ENCODE results near the gene TNFSF8. TPM values are rescaled to one million over a fixed set of nuclear protein-coding genes. Genes with fewer than 3 reads are reported as not detected.

The TNFSF8 gene
- total and polyA plus RNA-seq, 2 of the 4 experiments (the other 2 are of a cell fraction), result not detected

- no TSS peak for BruUV-seq (replicated peaks)
- dilution Hi-C loops (cut with HindIII; ENCODE audit: low sequenced_read_pairs, unreplicated experiment), result no loop called here
These were observed 74.0 kb downstream of the TNFSF8 start for GRCh38 chr9:114856215-114856941.

More at GRCh38 chr9:114856215-114856941, 74.0 kb downstream of the TNFSF8 start:
- intact Hi-C loops (cut with micrococcal nuclease), result loop anchor here (5.0 kb wide), 1 partner anchor 41 kb away; no protein-coding TSS in a partner anchor
- CTCF ChIA-PET, result interaction anchor here (0.7 kb wide), 1 partner anchor 83 kb away, joined by 3 read pairs; no protein-coding TSS in a partner anchor
- TF ChIP-seq MAFK (IDR thresholded peaks at IDR 0.05; ENCODE audit: low read depth, low read length) (no peak), NFE2L2 (IDR thresholded peaks at IDR 0.05; ENCODE audit: low read depth, low read length) (0 out of 2 replicates have a peak, but pooled peaks have one; percentile 5)
- no peak overlapping the region for H2AK5ac ChIP-seq (ENCODE audit: low read depth, low read length)
- H3K27me3 ChIP-seq (ENCODE audit: control insufficient read depth, insufficient read depth, low read length), result no peaks in the 10 kb centered on the region
- peak overlapping the region; percentile 89 for H4K5ac ChIP-seq (ENCODE audit: low read depth, low read length)
- ATAC-seq (ENCODE audit: low read depth), result peak; percentile 71
- H3K23ac ChIP-seq (ENCODE audit: low read depth, low read length), result peak overlapping the region; percentile 20; the same call in 1 of the 2 replicates
- H4K8ac ChIP-seq (ENCODE audit: low read depth in 2 of 2, low read length in 2 of 2), result peak overlapping the region in 1 of 2 experiments; percentile 74; a peak in 3 of 4 replicates
- in situ Hi-C loops (cut with MboI; ENCODE audit: low sequenced_read_pairs), result no loop called here
- POLR2A ChIA-PET (ENCODE audit: unreplicated experiment), result no interaction called here
- H3K79me1 ChIP-seq (ENCODE audit: low read depth in 1 of 2, low read length in 2 of 2), result no peaks in the 10 kb centered on the region
- H3K4ac ChIP-seq (ENCODE audit: low read depth, low read length), result peak overlapping the region; percentile 36
- peak; percentile 82 for DNase-seq
- H3K56ac ChIP-seq (ENCODE audit: extremely low read depth, insufficient read depth, low read length), result no peak overlapping the region
- H3K4me3 ChIP-seq (ENCODE audit: insufficient read depth, low read depth, low read length), result no peak overlapping the region
- H2AFZ ChIP-seq (replicated peaks; ENCODE audit: low read length, poor library complexity), result no peak overlapping the region
- no peak overlapping the region; the same call in 1 of the 2 replicates for H4K91ac ChIP-seq (ENCODE audit: insufficient read depth, low read depth, low read length)
- H3K9ac ChIP-seq (ENCODE audit: low read depth, low read length), result no peak overlapping the region; the same call in 1 of the 2 replicates
- peak overlapping the region; percentile 47 for H3K14ac ChIP-seq (replicated peaks; ENCODE audit: low read depth, low read length)
- peak overlapping the region; percentile 38 for H2AK9ac ChIP-seq (replicated peaks; ENCODE audit: low read depth, low read length, poor library complexity)
- 83% methylated on average over 1 of the region's 4 CpGs; no CpG with 5 or more reads in 1 of the 2 experiments for WGBS, 2 experiments (ENCODE audit: extremely low coverage in 2 of 2, insufficient read length in 1 of 2)
- no peaks in the 10 kb centered on the region for H3K36me3 ChIP-seq (ENCODE audit: control insufficient read depth, insufficient read depth, low read length)
- no peaks in the 10 kb centered on the region for H3K9me3 ChIP-seq (ENCODE audit: control insufficient read depth, insufficient read depth, low read length)
- H2BK15ac ChIP-seq (ENCODE audit: low read depth, low read length), result no peak overlapping the region
- no peaks in the 10 kb centered on the region; the same call in 1 of the 2 replicates for H3K9me1 ChIP-seq (ENCODE audit: insufficient read depth, low read length)
- peaks cover 14% of the 10 kb centered on the region for H3K4me1 ChIP-seq (ENCODE audit: control insufficient read depth, insufficient read depth, low read length)
- peak overlapping the region; percentile 94 for H3K18ac ChIP-seq (ENCODE audit: low read depth, low read length)
- H2BK120ac ChIP-seq (ENCODE audit: low read depth, low read length), result peak overlapping the region; percentile 70
- H3K27ac ChIP-seq (ENCODE audit: insufficient read depth, low read length), result peak overlapping the region; percentile 94
- H2BK5ac ChIP-seq (ENCODE audit: low read depth, low read length, poor library complexity, severe bottlenecking), result peak overlapping the region; percentile 9
- H4K20me1 ChIP-seq (ENCODE audit: insufficient read depth, low read length), result no peaks in the 10 kb centered on the region
- H3K4me2 ChIP-seq (ENCODE audit: low read depth, low read length), result peak overlapping the region; percentile 74
- H2BK20ac ChIP-seq (ENCODE audit: low read depth, low read length), result 0 out of 2 replicates have a peak overlapping the region, but pooled peaks have one; percentile 31

All from IMR-90 (cell line).